ENCODE data around the gene COL4A4.

COL4A4 gene

GRCh38 chr2:226985583-226985946 lies 178.4 kb downstream of the COL4A4 start:
- in situ Hi-C loops (cut with MboI; ENCODE audit: low sequenced_read_pairs): no loop called here

DNA sequence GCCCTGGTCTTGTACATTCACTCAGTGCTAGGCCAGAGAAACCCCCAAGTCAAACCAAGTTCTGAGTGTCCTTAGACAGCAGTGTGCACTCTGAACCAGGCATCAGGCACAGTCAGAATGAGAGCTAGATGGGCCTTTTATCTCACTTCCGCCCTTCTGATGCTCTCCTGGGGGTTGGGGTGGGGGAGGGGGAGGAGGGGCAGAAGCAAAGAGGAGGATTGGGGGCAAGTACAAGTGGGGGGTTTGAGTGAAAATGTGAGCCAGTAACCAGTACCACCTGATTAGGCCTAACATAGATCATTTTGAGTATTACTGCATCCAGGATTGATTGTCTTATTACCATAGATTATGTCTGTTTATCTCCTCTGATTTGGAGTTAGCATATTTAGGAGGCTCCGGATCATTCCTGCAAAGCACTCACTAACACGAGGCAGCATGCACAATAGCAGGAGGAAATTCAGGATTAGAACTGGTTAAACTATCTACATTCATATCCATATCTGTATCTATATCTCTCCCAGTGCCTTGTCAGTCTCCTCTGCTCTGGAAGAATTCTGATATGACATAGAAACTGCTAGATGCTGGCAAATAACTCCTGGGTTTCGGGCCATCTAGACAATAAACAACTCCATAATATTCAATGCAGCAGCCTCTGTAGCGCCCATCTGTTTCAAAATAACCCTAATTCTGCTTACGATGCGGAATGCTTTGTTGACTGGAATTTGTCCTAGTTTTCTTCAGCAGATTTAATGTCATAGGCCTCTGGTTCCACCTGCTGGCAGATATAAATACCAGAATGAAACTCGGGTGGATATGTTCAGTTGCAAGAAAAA lies 179.0 kb downstream of the COL4A4 start:
- in situ Hi-C loops (cut with MboI; ENCODE audit: low sequenced_read_pairs): no loop called here

DNA sequence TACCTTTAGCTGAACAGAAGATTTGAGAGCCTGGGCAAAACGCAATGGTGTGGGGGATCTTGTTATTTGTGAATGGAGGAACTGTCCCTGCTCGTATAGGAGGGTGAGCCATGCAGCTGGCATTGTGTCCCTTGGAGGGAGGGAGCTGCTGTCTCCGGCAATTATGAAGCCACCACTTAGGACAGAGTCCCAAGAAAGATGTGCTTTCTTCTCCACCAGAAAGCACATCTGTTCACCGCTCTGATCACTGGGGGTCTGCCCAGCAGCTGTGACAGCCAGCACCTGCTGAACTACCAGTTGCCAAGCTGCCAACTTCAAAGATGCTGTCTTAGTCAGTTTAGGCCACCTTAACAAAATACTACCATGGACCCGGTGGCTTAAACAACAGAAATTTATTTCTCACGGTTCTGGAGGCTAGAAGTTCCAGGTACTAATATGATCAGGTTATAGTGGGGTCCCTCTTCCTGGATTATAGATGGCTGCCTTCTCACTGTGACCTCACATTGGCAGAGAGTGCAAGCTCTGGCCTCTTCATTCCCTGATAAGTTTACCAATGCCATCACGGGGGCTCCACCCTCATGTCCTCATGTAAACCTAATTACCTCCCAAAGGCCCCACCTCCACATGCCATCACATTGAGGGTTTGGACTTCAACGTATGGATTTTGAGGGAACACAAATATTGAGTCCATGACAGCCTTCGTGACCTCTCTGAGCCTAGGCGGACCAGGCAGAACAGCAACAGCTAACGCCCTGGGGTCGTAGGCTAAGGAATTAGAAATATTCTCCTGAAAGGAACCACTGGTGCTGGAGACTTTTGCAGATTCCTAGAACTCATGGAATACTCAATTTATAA lies 179.9 kb downstream of the COL4A4 start:
- in situ Hi-C loops (cut with MboI; ENCODE audit: low sequenced_read_pairs): no loop called here

DNA sequence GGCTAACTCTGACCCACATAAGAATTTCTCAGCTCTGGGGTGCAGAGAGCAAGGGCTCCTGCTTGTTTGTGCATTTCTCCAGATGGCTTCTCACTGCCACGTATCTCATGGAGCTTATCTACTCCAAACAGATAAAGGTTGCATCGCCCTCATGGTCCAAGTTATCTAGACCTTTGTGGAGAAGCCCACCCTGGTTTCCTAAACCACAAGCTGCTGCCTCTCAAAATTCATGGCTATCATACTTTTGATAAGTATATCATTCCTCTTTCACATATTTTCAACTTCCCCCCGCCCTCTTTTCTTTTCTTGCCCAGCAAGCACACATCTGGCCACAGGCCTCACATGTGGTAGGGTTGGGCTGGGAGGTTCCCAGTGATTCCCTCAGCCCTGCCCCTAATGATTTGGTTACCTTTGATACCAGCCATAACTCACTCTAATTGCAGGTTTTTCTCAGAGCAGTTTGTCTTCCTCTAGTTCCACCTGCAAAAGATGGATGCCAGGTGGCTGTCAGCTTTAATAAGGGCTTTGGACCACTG lies 182.1 kb downstream of the COL4A4 start:
- in situ Hi-C loops (cut with MboI; ENCODE audit: low sequenced_read_pairs): no loop called here

DNA sequence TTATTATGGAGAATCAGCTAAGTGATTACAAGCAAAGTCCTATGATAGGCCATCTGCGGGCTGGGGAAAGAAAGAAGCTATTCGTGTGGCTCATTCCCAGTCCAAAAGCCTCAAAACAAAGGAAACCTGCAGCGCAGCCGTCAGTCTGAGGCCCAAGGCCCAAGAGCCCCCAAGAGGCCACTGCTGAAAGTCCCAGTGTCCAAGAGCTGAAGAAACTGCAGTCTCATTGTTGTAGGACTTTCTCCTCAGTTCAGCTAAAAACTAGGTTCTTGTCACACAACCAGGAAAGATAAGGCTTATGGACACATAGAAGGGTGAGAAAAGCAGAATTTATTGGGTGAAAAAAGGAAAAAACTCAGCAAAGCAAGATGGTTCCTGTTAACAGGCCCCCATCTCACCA lies 185.0 kb downstream of the COL4A4 start:
- in situ Hi-C loops (cut with MboI; ENCODE audit: low sequenced_read_pairs): no loop called here

- in situ Hi-C loops (cut with MboI; ENCODE audit: low sequenced_read_pairs): no loop called here
Measured at GRCh38 chr2:226978300-226978699, 185.7 kb downstream of the COL4A4 start.

DNA sequence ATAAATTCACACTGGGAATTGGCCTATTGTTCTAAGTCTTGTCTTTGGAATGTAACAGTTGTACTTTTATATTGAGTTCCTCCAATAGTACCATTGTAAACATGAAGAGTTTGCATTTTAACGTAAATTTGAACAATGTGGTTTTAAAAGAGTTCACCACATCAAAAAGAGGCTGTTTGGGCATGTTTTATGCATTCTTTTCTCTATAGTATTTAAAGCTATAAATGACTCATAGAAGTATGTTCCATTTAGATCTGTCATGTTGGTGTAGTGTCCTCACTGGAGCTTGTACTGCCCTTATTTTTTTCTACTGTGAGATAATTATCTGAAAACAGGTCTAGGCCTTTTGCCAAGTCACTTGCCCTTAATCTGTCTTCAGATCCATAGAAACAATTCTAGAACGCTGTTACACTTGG lies 186.2 kb downstream of the COL4A4 start:
- in situ Hi-C loops (cut with MboI; ENCODE audit: low sequenced_read_pairs): no loop called here

DNA sequence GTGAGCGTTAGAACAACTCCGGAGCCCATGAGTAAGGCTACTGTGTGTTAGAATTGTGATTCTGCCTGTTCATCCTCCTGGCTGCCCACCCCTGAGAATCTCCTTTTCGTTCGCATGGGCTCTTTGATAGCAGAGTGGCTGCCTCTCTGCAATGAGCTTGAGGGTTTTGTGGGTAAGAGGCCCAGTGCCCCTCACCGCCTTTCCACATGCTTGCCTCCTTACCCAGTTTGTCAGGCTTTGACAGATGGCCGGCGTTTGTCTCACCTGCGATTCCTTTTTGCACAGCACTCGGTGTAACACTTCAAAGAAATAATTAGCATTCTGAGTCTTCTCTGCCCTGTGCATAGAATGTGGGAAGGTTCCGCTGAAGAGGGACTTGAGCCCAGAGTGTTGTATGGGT lies 190.2 kb downstream of the COL4A4 start:
- in situ Hi-C loops (cut with MboI; ENCODE audit: low sequenced_read_pairs): no loop called here

GRCh38 chr2:226971770-226972169 lies 192.2 kb downstream of the COL4A4 start:
- in situ Hi-C loops (cut with MboI; ENCODE audit: low sequenced_read_pairs): no loop called here

- in situ Hi-C loops (cut with MboI; ENCODE audit: low sequenced_read_pairs): no loop called here
Measured at GRCh38 chr2:226971084-226971483, 192.9 kb downstream of the COL4A4 start.

GRCh38 chr2:226970362-226970761 lies 193.6 kb downstream of the COL4A4 start:
- in situ Hi-C loops (cut with MboI; ENCODE audit: low sequenced_read_pairs): no loop called here

- in situ Hi-C loops (cut with MboI; ENCODE audit: low sequenced_read_pairs): no loop called here
Measured at GRCh38 chr2:226969417-226970080, 194.5 kb downstream of the COL4A4 start.

GRCh38 chr2:226965376-226965775 lies 198.6 kb downstream of the COL4A4 start:
- in situ Hi-C loops (cut with MboI; ENCODE audit: low sequenced_read_pairs): no loop called here

DNA sequence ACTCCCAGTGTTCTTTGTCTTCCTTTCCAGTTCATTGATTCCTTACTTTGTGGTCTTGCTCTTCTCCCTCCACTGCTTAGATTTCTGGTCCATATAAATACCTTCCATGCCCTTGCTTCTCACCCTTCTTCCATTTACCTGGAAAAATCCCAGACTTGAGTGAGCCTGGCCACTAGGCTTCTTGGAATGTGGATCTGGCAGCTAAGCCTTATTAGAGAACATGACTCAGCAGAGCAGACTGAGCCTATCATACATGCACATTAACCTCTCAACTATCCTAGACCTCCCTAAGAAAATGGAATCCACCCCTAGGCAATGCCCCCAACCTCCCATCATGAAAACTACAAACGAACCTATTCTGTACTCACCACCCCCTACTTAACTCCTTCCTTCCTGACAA lies 200.5 kb downstream of the COL4A4 start:
- in situ Hi-C loops (cut with MboI; ENCODE audit: low sequenced_read_pairs): no loop called here

- in situ Hi-C loops (cut with MboI; ENCODE audit: low sequenced_read_pairs): no loop called here
Measured at GRCh38 chr2:226962176-226962773, 201.7 kb downstream of the COL4A4 start.

GRCh38 chr2:226959418-226959817 lies 204.6 kb downstream of the COL4A4 start:
- in situ Hi-C loops (cut with MboI; ENCODE audit: low sequenced_read_pairs): no loop called here

GRCh38 chr2:226956659-226957058 lies 207.3 kb downstream of the COL4A4 start:
- in situ Hi-C loops (cut with MboI; ENCODE audit: low sequenced_read_pairs): no loop called here

DNA sequence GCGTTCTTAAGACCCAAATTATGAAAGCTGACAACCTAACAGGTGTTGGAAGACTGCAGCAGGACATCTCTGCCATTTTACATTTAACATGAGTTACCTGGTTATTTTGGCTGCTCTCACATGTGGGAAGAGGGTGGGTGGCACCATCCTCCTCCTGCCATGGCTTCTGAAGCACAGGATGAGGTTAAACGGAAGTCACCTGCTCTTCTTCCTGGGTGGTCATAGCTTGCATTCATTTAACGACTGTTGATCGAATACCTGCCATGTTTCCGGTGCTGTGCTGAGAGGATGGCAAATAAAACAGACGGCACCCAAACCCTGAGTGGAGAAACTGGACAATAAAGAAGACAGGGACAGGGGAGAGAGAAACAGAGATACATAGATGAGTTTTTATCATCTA lies 210.2 kb downstream of the COL4A4 start:
- in situ Hi-C loops (cut with MboI; ENCODE audit: low sequenced_read_pairs): no loop called here

- in situ Hi-C loops (cut with MboI; ENCODE audit: low sequenced_read_pairs): no loop called here
Measured at GRCh38 chr2:226953206-226953605, 210.8 kb downstream of the COL4A4 start.
